EH (cell line): ENCODE data around the gene CAPN6.
A peak's percentile ranks its signal among the peaks of the same experiment; 100 is the strongest.

Source experiments
- DNase-seq: peaks from one replicate; pipeline ENCODE4 v3.0.0-alpha.2; 2015; ENCODE audit warnings: low read depth

Gene CAPN6, protein sequence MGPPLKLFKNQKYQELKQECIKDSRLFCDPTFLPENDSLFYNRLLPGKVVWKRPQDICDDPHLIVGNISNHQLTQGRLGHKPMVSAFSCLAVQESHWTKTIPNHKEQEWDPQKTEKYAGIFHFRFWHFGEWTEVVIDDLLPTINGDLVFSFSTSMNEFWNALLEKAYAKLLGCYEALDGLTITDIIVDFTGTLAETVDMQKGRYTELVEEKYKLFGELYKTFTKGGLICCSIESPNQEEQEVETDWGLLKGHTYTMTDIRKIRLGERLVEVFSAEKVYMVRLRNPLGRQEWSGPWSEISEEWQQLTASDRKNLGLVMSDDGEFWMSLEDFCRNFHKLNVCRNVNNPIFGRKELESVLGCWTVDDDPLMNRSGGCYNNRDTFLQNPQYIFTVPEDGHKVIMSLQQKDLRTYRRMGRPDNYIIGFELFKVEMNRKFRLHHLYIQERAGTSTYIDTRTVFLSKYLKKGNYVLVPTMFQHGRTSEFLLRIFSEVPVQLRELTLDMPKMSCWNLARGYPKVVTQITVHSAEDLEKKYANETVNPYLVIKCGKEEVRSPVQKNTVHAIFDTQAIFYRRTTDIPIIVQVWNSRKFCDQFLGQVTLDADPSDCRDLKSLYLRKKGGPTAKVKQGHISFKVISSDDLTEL

DNA sequence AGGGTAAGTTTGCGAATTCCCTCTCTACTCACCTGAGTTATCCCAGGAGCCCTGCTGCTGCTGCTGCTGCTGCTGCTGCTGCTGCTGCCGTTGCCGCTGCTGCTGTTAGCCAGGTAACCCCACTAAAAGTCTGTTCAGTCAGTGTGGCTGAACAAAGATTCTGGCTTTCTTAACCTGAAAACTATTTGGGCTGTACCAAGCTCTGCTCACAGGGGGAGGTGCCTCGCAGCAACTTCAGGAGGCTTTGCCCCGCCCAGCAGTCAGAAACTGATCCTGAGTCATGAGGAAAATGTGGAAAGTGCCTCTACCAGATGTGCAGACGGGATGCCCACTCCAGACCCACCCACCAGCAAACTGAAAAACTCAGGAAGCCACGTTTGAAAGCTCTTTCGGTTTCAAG, at the start of gene CAPN6:
TSS of gene CAPN6 (minus strand) at position 145 of the 400 bp plus-strand sequence. CDS start 6,547 bp downstream, outside the sequence.
- peak; percentile 0 for DNase-seq

DNA sequence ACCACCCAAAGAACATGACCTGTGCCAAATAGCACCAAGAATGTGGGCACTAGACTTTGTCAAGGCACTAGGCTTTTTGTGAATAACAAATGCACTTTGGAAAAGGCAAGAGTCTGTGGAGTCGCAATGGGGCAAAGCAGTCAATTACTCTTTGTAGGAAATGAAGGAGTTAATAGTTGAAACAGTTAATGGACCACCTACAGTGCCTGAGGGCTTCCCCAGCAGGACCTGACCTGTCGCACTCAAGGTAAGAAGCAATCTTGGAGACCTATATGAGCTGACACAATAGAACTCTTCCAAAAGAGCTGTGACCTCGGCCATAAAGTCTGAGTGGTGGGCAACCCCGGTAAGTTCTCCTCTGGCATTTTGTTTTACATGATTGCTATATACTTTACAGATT, 49.2 kb upstream of the CAPN6 start:
- DNase-seq: no peak

DNA sequence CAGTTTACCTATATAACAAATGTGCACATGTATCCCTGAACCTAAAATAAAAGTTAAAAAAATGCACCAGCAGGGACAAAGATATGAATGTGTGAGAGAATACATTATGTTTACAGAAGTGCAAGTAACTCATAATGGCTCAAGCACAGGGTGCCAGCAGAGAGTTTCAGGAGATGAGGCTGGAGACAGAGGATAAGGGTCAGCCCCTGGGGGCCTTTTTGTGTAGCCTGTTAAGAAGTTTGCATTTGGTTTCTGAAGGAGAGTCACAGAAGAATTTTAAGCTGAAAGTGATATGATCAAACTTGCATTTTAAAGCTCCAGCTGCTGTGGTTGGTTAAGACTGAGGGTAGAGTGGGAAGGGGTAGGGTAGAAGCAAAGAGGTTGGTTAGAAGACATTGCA, 48.6 kb upstream of the CAPN6 start:
- no peak for DNase-seq

DNA sequence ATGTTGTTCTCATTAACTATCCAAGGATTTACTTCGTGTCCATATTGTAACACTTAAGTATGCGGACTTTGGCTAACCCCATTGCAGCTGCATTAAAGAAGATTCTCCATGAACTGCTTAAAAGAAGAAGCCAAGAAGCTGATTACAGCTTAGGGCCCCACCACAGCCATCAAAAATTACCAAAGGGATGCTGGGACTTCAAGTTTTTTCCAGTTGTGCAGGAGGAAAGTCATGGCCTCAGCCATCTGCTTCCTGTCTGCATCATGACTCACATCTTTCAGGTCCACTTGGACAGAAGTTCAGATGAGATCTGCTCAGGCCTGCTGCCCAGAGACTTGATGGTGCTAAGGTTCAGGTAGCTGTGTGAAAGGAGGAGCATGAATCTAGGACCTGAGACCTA, 38.8 kb upstream of the CAPN6 start:
- DNase-seq: no peak

DNA sequence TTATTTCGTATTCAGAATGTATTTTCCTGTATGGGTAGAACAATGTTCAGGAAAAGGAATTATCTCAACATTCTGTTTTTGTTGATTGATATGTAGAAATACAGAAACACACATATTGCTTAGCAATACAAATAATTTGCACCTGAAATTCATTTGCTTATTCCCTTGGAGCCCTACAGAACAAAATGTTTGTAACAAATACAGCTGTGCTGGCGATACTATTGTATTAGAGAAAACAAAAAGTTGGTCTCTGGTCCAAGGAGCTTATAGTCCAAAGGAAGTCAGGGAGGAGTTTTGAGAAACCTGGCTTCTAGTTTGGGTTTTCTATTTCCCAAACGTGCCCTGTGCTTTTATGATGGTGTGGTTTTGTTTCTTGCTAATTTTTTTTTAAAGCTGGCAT, 37.8 kb upstream of the CAPN6 start:
- DNase-seq: no peak

DNA sequence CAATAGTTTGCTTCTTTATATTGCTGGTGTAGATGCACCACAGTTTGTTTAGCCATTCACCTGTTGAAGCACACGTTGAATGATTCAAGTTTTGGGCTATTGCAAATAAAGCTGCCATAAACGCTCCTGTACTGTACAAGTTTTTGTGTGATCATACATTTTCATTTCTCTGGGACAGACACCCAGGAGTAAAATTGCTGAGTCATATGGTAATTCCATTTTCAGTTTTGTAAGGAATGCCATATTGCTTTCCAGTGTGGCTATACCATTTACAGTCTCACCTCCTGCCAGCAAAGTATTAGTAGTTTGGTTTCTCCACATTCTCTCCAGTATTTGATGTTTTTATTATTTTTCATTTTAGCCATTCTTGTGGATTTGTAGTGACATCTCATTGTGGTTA, 32.0 kb upstream of the CAPN6 start:
- no peak for DNase-seq

DNA sequence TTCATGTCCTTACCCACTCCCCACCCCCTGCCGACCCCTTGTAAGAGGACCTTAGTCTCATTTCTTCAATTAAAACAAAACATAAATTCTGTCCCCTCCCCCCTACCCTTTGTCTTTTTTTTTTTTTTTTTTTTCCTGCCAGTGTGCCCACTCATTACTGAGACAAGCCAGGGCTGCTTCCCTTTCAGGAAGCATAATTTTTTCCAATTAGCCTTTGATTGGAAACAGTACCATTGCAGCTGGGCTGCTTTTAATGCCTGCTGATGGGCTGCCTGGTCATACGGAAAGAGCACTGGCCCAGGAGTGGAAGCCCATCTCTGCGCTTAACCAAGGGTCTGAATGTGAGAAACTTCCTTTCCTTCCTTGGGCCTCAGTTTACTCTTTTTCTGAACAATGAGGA, 18.6 kb upstream of the CAPN6 start:
- DNase-seq: no peak

DNA sequence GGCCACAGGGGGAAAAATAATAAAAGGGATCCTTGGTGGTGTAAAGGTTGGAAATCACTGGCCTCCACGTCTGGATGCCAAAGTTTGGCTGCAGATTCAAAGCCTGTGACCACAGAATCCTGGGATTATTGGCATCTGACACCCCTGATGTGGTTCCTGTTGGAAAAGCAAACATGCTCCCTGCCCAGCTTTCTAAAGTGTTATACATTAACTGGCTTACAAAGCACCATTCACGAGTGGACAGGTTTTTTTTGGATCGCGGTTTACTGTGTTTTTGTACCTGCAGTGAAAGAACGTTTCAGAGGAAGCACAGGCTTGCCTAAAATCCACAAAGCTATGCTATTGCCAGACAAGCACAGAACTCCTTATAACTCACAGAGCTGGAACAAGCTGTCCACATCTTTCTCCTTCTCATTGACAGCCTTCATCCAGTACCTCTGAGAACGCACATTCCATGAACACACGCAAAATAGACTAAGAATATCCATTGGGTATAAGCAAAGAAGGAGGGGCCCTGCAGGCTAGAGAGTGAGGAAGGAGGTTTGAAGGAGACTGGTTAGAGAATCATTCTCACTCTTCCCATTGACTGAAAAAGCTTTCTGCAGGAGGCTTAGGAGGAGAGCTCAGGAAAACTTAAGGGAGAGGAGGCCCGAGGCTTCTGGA, 14.5 kb upstream of the CAPN6 start:
- no peak for DNase-seq

DNA sequence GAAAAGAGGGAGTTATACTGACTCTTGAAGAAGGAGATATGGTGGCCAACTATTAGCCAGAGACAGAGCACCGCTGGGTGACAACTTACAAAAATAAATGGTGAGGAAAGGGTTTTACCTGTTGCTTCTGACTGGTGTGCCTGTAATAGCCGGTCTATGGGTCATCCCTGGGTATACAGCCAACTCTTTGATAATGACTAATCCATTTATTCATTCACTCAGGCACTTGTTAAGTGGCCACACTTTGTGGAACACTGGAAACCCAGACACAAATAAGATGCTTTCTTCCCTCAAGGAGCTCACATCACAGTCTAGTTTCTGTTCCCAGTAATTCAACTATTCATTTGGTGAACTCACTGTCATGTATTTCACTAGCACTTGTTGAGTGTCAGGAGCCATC, 13.2 kb upstream of the CAPN6 start:
- no peak for DNase-seq

DNA sequence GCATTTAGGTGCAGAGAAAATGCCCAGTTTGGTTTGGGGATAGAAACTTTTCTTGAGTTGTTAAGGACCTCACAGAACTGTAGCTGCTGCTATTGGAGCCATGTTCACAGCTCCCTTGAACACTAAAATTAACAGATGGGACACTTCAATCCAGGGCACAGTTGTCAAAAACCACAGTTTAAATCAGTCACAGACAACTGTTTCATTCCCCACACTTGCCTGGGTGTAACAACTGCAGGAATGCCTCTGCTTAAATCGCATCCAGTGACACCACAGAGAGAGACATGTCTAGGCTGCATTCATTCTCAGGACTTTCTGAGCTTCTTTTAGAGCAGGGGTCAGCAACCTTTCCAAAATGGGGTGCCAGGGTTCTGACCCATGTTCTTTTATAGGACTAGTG, 12.7 kb upstream of the CAPN6 start:
- no peak for DNase-seq

DNA sequence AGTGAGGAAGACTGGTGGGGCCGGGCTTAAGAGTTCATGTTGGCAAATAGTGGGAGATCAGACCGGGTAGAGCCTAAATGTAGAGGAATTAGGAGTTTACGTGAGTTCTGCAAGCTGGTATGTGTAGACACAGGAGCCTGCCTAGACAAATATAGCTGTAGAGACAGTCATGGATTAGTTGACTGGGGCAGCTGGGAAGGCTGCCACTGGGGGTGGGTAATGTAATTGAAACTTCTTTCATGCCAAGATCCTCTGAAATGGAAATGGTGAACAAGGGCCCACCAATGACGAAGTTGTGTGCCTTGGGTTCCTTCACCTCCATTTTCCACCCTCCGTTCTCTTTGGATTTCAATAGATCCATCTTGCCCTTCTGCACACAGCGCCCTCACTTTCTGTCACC, 11.9 kb upstream of the CAPN6 start:
- no peak for DNase-seq

DNA sequence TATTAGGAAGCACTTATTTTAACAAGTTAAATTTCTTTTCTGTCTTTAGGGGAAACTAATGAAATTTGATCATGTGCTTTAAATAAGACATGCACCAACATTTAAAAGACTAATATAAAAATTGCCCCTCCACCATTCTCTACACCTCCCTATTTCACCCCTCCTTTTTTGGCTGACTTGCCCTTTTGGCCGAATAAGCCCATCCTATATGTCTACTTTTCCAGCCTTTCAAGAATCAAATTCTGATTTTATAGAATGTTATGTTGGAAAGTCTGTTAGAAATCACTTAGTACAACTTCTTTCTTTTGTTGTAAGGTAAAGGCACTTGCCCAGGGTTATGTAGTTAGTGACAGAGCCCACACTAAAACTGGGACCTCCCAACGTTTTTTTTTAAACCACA, 1.8 kb downstream of the CAPN6 start:
- DNase-seq: no peak

DNA sequence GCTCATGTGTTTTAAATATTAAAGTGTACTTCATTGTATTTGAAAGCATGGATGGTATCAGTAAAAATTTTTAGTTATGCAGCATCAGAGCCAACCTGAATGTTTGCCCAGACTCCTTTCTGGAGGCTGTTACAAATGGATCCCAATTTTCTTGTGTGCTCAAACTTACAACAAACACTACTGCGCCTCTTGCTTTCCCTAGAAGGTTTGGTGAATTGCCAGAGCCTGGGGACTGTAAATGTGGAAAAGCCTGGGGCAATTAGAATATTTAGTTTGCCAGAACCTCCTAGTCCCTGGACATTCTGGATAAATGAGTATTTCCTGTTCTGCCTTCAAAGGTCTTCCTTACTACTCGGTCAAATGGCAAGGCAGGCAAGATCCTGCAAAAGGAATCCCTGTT, 4.8 kb downstream of the CAPN6 start:
- DNase-seq: no peak

DNA sequence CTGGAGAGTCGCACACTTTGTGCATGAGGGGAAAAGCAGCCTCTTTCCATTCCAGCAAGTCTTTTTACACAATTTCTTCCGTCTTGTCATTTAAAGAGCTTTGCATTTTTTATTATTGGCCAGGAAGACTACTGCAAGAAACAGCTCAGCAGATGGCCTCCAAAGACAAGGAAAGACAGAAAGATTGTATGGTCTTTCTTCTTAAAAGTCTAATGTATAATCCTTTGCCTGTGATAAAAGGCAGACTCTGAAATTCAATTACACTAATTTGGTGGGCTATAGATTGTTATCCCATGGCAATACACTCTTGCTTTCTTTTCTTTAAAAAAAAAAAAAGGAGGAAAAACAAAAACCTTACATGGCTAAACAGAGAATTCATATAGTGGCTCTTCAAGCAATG, 5.9 kb downstream of the CAPN6 start:
- no peak for DNase-seq

DNA sequence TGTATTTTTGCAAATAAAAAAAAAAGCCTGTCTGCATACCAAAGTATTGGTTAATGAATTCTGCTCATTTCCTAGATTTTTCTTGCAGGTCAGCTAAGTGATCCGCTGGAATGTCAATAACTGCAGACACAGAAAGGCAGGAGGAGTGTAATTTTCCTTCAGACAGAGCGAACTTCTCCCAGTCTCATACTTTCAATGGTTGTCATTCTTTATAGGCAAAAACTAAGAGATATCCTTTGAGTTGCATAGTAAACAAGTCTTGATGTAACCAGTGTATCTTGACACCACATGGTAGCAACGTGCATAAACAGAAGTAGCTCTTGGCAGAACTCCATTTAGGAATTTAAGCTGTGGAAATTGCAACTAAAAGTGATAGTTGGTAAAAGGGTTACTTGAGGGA, 8.2 kb downstream of the CAPN6 start:
- peak; percentile 0 for DNase-seq

DNA sequence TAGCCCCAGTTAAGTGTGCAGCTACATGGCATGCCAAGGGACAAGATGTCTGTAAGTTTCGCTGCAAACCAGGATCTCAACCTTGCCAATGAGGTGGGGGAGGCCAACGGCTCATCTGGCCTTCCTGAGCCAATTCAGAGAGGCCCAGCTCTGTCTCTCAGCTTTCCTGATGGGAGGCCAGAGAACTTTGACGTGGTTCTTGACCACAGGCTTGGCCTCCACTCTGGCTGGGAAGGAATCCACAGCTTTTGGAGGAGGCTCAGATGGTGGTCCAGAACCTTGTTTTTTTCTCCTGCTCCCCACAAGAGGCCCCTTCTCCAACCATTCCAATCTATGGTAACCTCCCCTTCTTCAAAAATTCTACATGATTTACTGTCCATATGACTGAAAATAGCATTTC, 9.8 kb downstream of the CAPN6 start:
- no peak for DNase-seq

DNA sequence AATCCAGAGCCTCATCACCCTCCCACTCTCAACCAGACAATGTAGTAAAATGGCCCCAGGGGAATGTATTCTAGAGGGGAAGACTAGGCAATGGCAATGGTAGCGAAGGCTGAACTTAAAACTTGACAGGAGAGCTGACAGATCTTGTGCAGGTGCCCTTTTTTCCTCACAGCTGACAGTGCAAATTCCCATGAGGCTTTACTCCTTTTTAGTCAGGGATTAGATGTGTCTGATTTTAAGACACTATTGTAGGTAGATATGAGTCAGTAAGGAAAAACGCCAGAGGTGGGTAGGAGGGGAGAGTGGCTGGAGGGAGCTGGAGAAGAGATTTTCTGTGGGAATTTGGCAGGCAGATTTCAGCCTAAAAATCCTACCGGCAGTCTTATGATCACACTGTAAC, 10.7 kb downstream of the CAPN6 start:
- DNase-seq: no peak

DNA sequence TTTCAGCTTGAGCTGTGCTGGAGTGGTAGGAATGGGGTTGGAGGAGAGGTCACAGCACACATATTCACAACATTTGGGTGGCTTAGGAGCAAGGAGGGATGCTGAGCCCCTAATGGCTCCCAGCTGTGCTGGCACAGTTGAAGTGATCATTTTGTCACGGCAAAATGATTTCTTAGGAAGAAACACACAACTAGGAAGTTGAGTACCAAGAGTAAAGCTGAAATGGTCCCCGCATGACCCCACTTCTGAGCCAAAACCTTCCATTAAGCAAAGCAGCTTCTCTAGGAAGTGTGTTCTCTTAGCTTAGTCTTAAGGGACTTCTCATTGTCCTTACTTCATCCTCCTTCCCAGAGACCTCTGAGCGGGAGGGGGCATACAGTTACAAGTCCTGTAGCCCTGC, 12.6 kb downstream of the CAPN6 start:
- DNase-seq: no peak

DNA sequence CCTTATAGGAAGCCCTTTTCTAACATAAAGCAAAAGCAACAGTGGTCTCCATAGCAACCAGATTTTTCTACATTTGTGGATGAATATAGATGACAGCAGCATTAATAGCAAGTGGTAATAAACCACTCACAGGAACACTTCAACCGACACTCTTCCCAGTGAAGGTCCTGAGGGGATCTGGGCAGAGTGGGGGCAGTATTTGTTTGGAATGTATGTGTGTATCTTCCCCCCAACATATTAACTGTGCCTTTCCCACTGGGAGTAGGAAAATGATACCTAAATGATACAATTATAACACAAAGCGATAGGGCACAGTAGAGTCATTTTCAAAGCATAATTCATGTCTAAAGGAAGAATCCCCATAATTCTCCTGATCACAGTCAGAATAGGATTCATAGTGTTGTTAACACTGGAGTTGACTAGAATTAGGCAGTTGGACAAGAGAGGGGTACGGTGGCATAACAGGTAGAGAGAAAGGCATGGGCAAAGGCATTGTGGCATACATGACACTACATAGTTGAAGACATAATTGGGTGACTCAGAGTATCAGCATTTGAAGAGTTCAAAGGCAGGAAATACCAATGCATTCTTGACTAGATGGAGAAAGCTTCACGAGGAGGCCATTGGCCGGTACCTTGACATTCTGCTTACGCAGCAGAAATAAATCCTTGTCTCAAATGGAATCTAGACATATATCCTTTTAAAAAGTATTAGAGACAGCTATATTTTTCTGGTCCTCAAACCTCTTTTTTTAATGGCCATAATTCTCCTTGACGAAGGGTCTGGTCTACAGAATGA, 15.2 kb downstream of the CAPN6 start:
- DNase-seq: no peak

DNA sequence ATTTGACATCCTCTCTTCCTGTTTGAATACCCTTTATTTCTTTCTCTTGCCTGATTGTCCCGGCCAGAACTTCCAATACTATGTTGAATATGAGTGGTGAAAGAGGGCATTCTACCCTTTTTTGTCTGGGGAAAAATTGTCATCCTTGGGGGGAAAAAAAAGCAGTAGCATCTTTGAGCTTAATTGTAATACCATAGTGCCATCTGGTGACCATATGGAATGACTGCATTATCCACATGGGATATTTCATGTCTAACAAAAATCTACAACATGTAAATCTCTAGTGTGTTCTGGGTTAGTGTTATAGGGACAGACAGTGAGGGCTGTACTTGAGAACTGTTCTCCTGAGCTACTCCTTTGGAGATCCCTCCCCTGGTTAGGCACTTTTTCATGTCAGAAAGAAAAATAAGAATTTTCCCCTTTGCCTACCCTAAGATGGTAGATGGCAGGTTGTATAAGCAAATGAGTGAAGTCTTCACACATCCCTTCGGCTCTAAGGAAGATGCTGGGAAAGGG, 26.0 kb downstream of the CAPN6 start:
- DNase-seq: peak; percentile 3

DNA sequence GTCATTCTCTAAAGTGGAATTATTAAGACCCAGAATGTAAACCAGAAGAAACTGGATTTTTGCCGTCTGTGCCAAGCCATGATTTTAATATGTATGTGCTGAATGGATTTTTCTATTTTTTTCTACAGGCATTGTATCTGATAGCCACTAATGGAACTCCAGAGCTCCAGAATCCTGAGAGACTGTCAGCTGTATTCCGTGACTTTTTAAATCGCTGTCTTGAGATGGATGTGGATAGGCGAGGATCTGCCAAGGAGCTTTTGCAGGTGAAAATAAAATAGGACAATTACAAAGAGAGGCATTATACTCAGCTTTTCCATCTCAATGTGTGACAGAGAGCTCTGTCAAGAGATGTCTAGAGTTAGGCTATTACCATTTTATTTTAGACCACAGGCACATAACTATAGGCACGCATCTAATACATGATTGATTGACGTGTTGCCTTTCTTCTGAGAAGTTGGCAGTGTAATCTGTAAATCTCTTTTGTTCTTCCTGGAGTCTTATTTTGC, 53.9 kb downstream of the CAPN6 start:
- DNase-seq: no peak

DNA sequence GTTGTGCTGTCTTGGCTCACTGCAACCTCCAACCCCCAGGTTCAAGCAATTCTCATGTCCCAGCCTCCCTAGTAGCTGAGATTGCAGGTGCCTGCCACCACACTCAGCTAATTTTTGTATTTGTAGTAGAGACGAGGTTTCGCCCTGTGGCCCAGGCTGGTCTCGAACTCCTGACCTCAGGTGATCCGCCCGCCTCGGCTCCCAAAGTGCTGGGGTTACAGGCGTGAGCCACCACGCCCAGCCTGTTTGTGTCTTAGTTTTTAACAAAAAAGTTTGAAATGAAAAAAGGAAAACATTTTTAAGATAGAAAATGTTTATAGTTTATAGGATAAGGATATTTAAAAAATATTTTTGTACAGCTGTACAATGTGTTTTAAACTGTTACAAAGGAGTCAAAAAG, 62.4 kb downstream of the CAPN6 start:
- no peak for DNase-seq
